Embryonic facial prominence (tissue), 1 donor: ENCODE results near the gene TIGD4.
A peak's percentile ranks its signal among the peaks of the same experiment; 100 is the strongest.

ENCODE experiments used
- DNase-seq: peaks from one replicate; pipeline ENCODE4 v3.0.0-alpha.2; 2016; ENCODE audit errors: extremely low spot score

Gene TIGD4

GRCh38 chr4:152779513-152780266, at the start of gene TIGD4, which contains the start of gene ARFIP1:
TSS of gene TIGD4 (minus strand) at chr4:152779730. CDS start at chr4:152771004, 8,726 bp downstream.
TSS of gene ARFIP1 (plus strand) at chr4:152779954. CDS start at chr4:152829634, 49,680 bp downstream.
- DNase-seq: peak; percentile 85

GRCh38 chr4:152828122-152828521, 48.6 kb upstream of the TIGD4 start:
- DNase-seq: no peak

- no peak for DNase-seq
These were observed 45.8 kb upstream of the TIGD4 start for GRCh38 chr4:152825336-152825735.

- no peak for DNase-seq
These were observed 45.0 kb upstream of the TIGD4 start for GRCh38 chr4:152824561-152824960.

- DNase-seq: no peak
These were observed 42.8 kb upstream of the TIGD4 start for GRCh38 chr4:152822323-152822722.

GRCh38 chr4:152820073-152820472, 40.5 kb upstream of the TIGD4 start:
- no peak for DNase-seq

GRCh38 chr4:152819026-152819645, 39.6 kb upstream of the TIGD4 start:
- DNase-seq: no peak

GRCh38 chr4:152817331-152817730, 37.8 kb upstream of the TIGD4 start:
- DNase-seq: no peak

- no peak for DNase-seq
These were observed 35.5 kb upstream of the TIGD4 start for GRCh38 chr4:152815078-152815477.

- no peak for DNase-seq
These were observed 31.3 kb upstream of the TIGD4 start for GRCh38 chr4:152810715-152811287.

GRCh38 chr4:152808670-152809069, 29.1 kb upstream of the TIGD4 start:
- DNase-seq: no peak

GRCh38 chr4:152807294-152807829, 27.8 kb upstream of the TIGD4 start:
- DNase-seq: no peak

GRCh38 chr4:152806501-152807125, 27.1 kb upstream of the TIGD4 start:
- peak; percentile 25 for DNase-seq

GRCh38 chr4:152805818-152806217, 26.3 kb upstream of the TIGD4 start:
- DNase-seq: peak; percentile 10

GRCh38 chr4:152805071-152805650, 25.6 kb upstream of the TIGD4 start:
- DNase-seq: no peak

GRCh38 chr4:152803541-152803940, 24.0 kb upstream of the TIGD4 start:
- no peak for DNase-seq

- no peak for DNase-seq
These were observed 16.4 kb upstream of the TIGD4 start for GRCh38 chr4:152795891-152796290.

GRCh38 chr4:152786627-152787026, 7.1 kb upstream of the TIGD4 start:
- no peak for DNase-seq

GRCh38 chr4:152785639-152786615, 6.4 kb upstream of the TIGD4 start:
- no peak for DNase-seq

- DNase-seq: no peak
These were observed 5.2 kb upstream of the TIGD4 start for GRCh38 chr4:152784490-152785350.
